GM18511 (cell line): ENCODE results near the gene NFATC2.

ENCODE experiments used
- ATAC-seq: cut with Tn5 transposase; IDR thresholded peaks from one replicate; pipeline ENCODE4 v1.9.1; 2021; ENCODE audit warnings: mild to moderate bottlenecking, moderate library complexity; ENCODE audit not compliant: unreplicated experiment

The NFATC2 gene

DNA sequence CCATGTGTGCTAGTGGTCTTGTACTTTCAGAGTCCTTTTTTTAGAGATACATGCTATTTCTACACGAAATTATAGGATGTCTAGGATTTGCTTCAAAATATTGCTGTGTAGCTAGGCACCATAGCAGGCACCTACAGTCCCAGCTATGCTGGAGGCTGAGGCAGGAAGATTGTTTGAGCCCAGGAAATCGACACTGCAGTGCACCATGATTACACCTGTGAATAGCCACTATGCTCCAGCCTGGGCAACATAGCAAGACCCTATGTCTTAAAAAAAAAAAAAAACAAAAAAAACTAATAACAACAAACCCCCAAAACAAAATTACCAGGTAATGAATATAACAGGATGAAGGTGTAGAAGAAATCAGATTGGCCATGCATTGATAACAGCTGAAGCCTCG lies 121.7 kb downstream of the NFATC2 start:
- ATAC-seq = no peak

DNA sequence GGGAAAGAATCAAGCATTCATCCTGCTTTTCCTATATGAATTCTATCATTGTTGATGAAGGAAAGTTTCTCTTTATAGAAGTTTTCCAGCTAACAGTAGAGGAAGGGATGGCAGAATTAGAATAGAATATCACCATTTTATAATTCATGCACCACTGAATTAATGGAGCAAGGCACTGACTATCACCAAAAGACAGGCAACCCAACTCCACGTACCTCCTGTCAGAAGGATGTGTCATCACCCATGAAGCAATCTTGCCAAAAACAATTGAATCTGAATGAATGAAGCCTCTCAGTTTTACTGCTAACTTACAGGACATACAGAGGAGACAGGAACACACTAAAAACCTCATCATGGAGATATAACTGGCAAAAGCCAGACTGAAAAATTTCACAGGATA lies 122.4 kb downstream of the NFATC2 start:
- ATAC-seq = no peak

DNA sequence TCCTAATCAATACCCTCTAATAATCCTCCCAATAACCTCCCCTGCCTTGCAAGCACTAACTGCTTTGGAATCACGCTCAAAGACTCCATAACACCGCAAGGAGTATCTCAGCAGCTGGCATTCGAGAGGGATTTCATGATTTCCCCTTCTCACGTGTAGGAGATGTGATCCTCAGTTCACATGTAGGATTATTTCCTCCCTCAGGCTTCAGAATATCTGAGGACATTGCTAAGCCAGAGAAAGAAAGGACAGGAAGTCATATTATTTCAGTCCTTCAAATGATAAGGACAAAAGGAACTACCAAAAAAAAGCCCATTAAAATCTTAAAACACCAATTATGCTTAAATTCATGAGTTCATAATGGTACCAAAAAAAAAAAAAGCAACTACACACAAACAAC lies 122.9 kb downstream of the NFATC2 start:
- ATAC-seq = no peak

DNA sequence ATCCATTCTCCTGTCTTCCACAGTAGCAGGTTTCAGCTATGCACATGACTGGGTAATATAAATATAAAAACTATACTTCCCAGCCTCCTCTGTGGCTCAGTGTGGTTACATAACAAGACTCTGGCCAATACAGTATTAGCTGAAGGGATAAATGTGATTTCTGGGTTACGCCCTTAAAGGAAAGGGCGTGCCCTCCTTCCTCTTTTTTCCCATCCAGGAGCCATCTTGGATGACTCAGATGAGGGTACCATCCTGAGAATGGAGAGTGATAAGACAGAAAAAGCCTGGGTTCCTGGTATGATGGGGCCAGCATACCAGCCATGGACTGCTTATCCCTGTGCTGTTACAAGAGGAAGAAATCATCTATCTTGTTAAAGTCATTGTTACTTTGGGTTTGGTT lies 123.3 kb downstream of the NFATC2 start:
- ATAC-seq = no peak

DNA sequence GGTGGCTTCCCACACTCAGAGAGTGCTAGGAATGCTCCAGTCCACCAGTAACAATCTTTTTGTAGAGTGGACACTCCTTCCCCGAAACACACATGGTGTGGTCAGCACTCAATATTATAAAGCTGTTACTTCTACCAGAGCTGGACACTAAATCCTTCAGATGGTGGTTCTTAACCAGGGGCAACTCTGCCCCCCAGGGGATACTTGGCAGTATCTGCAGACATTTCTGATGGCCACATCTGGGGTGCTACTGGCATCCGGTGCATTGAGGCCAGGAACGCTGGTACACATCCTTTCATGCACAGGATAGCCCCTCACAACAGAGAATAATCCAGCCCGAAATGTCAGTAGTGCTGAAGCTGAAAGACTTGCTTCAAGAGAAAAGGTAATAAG lies 124.4 kb downstream of the NFATC2 start:
- ATAC-seq = no peak

DNA sequence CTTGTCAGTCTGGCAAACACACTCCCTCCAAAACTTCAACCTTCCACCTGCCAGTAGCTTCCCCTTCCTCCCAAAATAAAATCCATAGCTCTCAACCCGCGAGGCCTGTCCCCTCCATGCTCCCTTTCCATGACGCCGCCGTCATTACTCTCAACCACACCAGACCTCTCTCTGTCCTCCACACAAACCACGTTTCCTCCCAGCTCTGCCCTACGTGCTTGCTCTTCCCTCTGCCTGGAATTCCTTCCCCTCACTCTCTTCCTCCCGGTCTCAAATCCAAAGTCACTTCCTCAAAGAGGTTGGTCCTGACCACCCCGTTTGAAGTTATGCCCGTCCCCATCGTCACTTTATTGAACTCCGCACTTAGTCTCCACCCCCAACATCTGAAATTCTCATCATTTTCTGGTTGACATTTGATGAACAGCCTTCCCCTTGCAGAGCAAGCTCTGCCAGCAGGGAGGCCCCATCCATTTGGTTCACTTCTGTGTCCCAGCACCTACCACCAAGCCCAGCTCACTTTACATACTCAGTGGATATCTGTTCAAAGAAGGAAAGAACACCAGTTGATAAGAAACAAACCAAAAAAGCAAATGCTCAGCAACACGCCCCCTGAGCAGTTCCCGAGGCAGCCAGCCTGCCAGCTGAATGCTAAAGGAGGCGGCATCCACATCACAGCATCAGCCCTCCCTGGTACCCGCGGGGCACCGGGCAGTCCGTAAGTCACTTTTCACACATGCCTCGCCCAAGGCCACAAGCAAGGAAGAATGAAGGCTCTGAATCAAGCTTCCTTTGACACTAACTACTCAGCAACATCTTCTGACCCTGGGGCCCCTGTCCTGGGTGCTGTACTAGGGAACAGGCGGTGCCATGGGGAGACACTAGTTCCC lies 125.0 kb downstream of the NFATC2 start:
- ATAC-seq = no peak

DNA sequence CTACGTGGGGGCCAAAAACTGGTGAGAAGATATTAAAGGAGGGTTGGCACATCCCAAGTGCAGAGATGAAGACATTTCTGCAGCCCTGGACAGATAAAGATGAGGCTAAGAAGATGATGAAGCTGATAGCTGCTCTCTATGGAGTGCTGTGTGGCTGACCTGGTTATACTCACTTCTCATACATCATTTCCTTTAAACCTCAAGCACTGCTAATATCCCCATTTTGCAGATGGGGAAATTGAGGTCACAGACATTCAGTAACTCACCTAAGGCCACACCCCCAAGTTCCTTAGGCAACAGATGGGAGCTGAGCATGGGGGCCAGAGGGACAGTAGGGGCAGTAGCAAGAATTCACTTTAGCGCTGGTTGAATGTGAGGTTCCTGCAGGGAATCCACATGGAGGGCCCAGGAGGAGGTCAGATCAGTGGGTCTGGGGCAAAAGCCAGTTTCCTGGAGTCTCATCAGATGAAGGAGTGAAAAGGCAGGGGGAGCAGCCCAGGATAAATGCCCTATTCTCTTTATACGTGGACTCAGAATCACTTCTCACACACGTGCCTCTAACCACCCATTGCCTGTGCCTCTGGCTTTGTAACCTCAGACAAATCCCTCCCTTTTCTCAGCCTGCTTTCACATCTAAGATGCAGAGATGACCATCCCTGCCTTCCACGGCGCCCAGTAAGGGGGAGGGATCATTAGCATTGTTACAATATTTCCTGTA lies 125.8 kb downstream of the NFATC2 start:
- ATAC-seq = no peak

DNA sequence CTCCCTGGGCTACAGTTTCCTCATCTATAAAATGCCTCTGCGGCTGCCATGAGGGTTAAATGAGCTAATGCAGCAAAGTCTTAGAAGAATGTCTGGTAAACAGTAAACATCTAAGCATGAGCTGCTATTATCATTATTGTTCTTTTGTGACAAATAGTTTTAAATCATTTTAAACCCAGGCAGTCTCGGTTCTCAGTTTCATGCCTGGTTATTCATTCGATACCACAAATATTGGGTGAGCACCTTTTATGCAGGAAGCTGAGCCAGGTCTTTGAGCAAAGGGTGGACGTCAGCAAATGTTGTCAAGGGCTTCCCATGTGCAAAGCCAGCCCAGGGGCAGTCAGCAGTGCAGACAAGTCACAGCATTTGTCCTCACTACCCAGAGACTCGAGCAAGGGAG lies 128.7 kb downstream of the NFATC2 start:
- peak; percentile 47 for ATAC-seq

DNA sequence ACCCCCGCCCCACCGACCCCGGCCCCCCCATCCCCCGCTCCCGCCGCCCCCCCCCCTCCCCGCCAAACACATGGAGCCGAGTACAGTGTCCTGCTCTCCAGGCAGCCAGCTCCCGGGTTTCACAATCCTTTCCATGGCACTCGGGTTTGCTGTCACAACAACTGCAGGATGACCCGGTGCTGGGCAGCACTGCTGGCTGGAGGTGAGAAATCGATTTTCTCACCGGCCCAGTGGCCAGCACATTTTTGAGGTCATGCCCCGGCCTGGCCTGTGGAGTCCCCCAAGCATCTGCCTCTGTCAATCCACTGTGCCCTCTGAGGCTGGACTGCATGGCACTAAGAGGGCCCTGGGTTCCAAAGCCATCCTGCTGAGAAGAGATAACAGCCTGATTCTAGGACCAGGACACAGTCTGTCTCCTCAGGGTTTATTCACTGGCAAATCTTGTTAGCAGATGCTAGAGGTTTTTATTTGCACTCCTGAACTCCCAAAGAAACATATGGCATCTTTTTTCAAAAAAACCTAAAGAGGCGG lies 129.5 kb downstream of the NFATC2 start:
- ATAC-seq = no peak

DNA sequence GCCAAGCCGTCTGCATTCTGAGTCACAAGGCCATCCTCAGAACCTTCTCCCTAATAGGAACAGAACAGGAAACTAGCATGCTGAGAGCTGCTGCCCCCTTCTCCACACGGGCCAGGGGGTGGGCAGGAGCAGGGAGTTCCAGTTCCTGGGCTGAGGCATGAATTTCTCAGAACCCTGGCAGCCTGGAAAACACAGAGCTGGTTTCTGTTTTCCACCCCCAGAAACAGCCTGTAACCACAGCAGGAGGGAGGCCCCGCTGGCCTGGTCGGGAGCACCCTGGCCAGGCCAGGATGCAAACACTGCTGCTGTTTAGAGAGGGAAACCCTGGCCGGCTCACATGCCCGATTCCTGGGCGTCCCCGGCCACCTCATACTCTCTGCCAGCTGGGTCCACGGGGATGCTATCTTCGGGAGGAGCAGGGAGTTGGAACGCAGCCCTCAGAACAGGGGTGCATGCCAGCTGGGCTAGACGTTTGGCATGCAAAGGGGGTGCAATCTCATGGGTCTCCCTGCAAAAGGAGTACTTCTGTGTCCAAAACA lies 130.1 kb downstream of the NFATC2 start:
- ATAC-seq = no peak

DNA sequence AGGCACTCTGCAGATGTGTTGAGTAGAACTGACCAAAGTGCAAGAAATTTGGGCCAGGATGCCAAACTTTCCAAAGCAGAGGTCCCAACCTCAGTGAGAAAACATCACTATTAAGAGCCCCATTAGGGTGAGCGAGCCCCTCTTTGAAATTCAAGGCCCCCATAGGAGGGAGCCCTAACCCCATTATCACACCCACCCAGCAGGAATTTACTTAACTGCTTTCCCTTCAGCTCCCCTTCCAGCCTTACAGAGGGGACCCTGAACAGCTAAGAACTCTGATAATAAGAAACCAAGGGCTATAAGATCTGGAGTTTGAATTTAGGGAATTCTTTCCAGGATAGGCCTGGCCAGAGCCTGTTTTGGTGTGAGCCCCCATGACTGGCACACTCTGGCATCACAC lies 130.6 kb downstream of the NFATC2 start:
- ATAC-seq = no peak

DNA sequence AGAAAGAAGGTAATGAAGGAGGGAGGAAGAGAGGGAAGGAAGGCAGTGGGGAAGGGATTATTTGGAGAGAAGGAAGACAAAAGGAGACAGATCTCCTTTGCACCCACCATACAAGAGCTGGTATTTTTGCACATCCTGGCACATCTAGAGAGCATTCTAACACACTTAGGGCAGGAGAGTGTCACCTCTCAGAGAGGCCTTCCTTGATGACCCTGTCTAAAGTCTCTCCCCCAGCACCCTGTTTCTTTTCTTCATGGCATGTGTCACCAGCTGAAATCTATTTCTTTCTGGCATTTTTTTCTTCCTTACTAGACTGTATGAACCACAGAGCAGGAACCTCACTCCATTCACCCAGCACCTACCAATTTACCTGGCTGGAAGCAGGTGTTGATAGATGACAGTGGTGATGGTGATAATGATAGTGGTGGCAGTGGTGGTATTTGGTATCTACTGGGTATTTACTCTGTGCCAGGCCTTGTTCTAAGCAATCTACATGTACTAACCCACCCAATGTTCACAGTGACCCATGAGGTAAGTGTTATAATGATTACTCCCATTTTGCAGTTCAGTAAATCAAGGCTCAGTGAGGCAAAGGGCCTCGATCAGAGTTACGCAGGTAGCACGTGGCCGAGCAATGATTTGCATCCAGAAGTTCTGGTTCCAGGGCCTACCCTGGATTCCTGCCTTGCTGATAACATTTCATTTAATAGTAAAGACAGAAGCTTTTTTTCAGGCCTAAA lies 131.8 kb downstream of the NFATC2 start:
- ATAC-seq = no peak

DNA sequence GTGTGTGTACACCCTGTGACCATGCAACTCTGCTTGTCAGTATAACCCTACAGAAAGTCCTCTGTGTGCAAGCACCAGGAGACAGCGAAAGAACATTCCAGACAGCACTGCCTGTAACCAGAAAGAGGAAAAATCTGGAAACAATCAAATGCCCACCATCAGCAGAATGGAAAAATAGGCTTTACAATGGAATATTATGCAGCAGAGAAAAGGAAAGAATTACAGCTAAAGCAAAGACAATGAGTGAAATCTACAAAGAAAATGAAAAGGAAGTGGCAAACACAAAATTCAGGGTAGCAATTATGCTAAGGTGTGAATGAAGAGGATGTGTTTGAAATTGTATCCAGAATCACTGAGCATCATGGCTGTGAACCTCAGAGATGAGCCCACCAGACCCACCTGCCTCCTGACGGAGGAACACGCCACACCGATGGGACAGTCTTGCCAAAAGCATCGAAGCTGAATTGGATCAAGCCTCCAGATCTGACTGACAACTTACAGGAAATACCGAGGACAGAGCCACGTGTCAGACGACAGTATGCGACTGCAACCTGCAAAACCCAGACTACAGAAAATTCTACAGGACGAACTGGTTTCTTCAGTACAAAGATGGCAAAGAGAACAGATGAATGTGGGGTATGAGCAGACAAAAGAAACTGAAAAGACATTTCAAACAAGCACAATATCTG lies 133.2 kb downstream of the NFATC2 start:
- no peak for ATAC-seq

DNA sequence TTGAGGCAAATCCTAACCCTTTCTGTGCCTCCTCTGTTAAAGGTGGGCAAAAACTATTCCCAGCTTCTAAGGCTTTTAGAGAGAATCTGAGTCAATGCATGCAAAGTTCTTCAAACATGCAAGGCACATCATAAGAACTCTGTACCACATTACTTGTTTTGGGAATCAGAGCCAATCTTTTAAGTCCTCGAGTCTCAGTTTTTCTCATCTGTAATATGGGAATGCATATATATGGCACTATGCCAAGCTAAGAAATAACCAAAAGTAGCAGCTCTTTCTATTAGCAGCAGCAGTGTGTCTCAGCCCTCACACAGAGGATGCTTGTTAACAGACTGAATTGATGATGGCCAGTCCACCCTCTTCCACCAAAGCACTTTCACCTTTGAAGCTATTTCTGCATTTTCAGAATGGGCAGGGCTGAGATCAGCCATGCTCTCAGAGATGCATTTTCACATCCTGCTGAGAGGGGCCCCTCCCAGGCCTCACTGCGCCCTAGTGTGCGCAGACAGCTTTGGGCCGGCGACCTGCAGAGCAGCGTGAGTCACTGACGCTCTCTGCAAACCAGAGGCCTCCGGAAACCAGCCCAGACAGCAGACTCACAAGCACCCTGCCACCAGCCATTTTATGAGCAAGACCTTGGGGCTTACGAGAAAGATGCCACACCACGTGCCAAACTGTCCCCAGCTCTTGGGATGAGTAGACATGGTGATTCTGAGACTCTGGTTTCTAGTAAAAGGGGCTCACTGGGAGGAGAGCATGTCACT lies 138.0 kb downstream of the NFATC2 start:
- ATAC-seq = peak; percentile 81

DNA sequence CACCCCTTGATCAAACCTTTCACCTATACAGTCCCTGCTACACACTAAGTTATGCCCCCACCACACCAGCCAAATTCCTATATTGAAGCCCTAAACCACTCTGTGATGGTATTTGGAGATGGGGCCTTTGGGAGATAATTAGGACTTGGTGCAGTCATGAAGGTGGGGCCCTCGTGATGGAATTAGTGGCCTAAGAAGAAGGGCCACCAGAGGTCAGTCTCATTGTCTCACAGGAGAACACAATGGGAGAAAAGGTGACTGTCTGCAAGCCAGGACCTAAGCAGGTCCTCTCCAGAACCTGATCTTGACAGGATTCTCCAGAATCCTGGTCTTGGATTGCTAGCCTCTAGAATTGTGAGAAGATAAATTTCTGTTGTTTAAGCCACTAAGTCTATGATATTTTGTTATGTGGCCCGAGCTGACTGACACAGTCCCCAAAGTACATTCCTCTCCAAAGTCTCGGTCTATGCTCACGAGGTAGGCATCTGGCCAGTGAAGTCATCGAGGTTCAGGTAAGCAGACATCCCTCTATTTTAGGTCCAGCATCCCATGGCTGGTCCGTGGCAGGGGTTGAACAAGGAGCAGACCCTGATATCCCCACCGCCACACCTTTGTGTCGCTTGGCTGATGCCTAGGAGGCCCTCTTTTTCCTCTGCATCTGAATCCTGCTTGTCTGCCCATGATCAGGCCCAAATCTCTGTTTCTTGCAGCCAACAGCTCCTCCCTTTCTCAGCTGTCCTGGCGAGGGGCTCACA lies 138.9 kb downstream of the NFATC2 start:
- no peak for ATAC-seq

DNA sequence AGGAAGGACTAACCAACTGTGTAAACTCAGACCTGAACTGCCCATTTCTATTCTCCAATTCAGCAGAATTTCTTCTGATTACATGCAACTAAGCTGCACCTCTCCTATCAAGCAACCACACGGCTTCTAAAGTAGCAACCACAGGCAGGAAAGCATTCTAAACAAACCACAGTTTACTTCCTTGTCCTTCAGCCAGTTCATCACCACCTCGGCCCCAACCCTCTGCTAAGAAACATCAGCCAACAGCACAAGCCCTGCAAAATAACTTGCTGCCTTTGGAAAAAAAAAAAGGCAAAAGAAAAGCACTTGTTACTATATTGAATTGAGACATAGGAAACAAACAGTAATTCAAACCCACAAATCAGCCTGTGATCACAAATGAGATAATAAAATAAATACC lies 140.3 kb downstream of the NFATC2 start:
- ATAC-seq = no peak

DNA sequence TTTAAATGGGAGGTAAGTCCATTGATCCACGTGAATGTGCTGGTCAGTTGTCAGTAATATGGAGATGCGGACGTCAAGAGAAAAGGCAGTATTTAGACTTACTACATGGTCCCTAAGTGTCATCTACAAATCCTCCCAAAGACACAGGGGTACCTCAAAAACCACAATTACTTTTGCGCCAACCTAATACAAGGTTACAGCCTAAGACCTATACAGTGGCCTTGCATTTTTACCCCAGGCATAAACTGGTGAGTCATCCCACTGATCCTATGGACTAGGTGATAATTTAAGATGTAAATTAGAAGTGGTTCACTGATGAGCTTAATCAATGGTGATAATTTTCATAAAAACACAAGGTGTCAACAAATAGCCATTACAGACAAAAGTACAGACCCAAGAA lies 141.0 kb downstream of the NFATC2 start:
- ATAC-seq = no peak

DNA sequence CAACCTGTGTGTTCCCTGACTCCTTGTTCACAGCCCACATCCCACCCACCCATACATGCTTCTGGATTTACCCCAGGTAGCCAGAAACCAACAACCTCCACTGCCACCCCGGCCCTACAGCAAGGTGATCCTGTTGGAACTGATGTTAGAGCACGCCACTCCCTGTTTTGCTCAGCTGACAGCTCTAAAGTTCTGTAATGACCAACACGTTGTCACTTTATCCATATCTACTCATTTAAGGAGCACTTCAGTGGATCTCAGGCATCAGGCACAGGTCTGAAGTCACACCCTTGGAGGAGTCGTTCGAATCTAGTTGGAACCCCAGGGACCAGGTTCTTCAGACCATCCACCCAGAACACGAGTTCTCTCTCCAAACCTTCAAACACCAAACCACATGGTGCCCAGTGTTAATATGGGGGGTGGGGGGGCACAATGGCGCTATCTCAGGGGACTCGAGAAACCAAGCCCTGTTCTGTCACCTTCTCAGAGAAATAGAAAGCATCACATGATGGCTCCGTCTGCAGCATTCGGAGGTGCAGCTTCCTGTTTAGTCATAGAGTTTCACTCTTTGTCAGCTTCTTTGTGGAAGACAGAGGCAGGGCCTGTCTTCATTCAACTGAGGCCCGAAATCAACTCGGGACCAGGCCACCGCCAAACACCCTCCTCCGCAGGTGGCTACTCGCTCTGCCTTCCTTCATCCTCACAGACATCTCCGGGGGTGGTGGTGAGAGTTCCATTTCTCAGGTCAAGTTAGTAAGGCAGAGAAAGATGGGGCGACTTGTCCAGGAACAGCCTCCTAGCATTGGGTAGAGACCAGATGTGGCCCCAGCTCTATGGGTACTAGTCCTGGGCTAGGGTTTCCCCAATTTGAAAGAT lies 142.2 kb downstream of the NFATC2 start:
- peak; percentile 69 for ATAC-seq
